ENCODE measurements around the gene GIPR. TPM values are rescaled to one million over a fixed set of nuclear protein-coding genes. Genes with fewer than 3 reads are reported as not detected.
A peak's percentile ranks its signal among the peaks of the same experiment; 100 is the strongest.

Gene GIPR
- total RNA-seq, 4 donors from 2014 or later = 0.45 to 1.5 (median 1.2) TPM

- intact Hi-C loops (cut with DNase I) = no loop called here
- Histone ChIP-seq H3K27ac (no peak overlapping the region), H3K9me3 (no peaks in the 10 kb centered on the region), H3K36me3 (no peaks in the 10 kb centered on the region), H3K4me1 (peaks cover 6 to 21% of the 10 kb centered on the region in 2 donors), H3K27me3 (peaks cover 19% of the 10 kb centered on the region), H3K4me3 (replicated peaks in 1 of 3) (no peak overlapping the region)
- TF ChIP-seq POLR2A (IDR thresholded peaks at IDR 0.05) = no peak
- DNase-seq = peak; percentile 20 to 21
- 14 to 19% methylated on average over 28 to 37 of the region's 42 CpGs for WGBS, 2 donors
Measured at GRCh38 chr19:45670670-45671453, 2.8 kb downstream of the GIPR start.

GRCh38 chr19:45674946-45675345, 6.9 kb downstream of the GIPR start:
- no peak for DNase-seq
- Histone ChIP-seq H3K4me1 (peaks cover 7 to 17% of the 10 kb centered on the region in 2 donors), H3K27me3 (peaks cover 7% of the 10 kb centered on the region), H3K9me3 (no peaks in the 10 kb centered on the region), H3K27ac (no peak overlapping the region), H3K36me3 (no peaks in the 10 kb centered on the region), H3K4me3 (replicated peaks in 1 of 3) (no peak overlapping the region)
- intact Hi-C loops (cut with DNase I) = no loop called here
- 63 to 64% methylated on average over 7 of the region's 7 CpGs for WGBS, 2 donors
- TF ChIP-seq CTCF (IDR thresholded peaks at IDR 0.05) (no peak), POLR2A (IDR thresholded peaks at IDR 0.05) (no peak)

- intact Hi-C loops (cut with DNase I) = no loop called here
- WGBS, 2 donors = 11 to 13% methylated on average over 8 to 22 of the region's 28 CpGs
- H3K4me1 ChIP-seq = peaks cover 7 to 23% of the 10 kb centered on the region in 2 donors
- no peak for TF ChIP-seq CTCF (IDR thresholded peaks at IDR 0.05)
- no peak for TF ChIP-seq POLR2A (IDR thresholded peaks at IDR 0.05)
- H3K9me3 ChIP-seq = no peaks in the 10 kb centered on the region
- H3K27ac ChIP-seq = no peak overlapping the region
- H3K4me3 ChIP-seq (replicated peaks in 1 of 3) = peak overlapping the region in 1 of 3 donors; percentile 25
- H3K36me3 ChIP-seq = no peaks in the 10 kb centered on the region
- H3K27me3 ChIP-seq = no peaks in the 10 kb centered on the region
- DNase-seq = peak; percentile 16 to 23
Measured at GRCh38 chr19:45676851-45677263, 8.8 kb downstream of the GIPR start.

GRCh38 chr19:45677351-45678230, 9.6 kb downstream of the GIPR start:
- Histone ChIP-seq H3K4me3 (replicated peaks in 1 of 3) (peak overlapping the region in 1 of 3 donors; percentile 25), H3K4me1 (peaks cover 7 to 25% of the 10 kb centered on the region in 2 donors), H3K36me3 (no peaks in the 10 kb centered on the region), H3K27me3 (no peaks in the 10 kb centered on the region), H3K27ac (no peak overlapping the region), H3K9me3 (no peaks in the 10 kb centered on the region)
- TF ChIP-seq POLR2A (IDR thresholded peaks at IDR 0.05) = no peak
- no peak for TF ChIP-seq CTCF (IDR thresholded peaks at IDR 0.05)
- DNase-seq = peak; percentile 64 to 84
- intact Hi-C loops (cut with DNase I) = no loop called here
- 5 to 7% methylated on average over 36 to 44 of the region's 49 CpGs for WGBS, 2 donors

- TF ChIP-seq POLR2A (IDR thresholded peaks at IDR 0.05) (peak in 1 of 2 donors; percentile 54), CTCF (IDR thresholded peaks at IDR 0.05) (peak; percentile 76 to 97 (median 94))
- Histone ChIP-seq H3K27me3 (no peaks in the 10 kb centered on the region), H3K4me1 (peaks cover 7 to 25% of the 10 kb centered on the region in 2 donors), H3K9me3 (no peaks in the 10 kb centered on the region), H3K27ac (peak overlapping the region; percentile 64 to 84 (median 67)), H3K4me3 (replicated peaks in 1 of 3) (peak overlapping the region in 1 of 3 donors; percentile 28), H3K36me3 (peaks cover 0 to 12% of the 10 kb centered on the region in 2 donors)
- peak; percentile 86 to 88 for DNase-seq
- intact Hi-C loops (cut with DNase I) = loop anchor here (10.0 kb wide), 1 partner anchor 157 kb away; no protein-coding TSS in a partner anchor
- 5 to 9% methylated on average over 19 to 25 of the region's 51 CpGs for WGBS, 2 donors
Measured at GRCh38 chr19:45681391-45682015, 13.5 kb downstream of the GIPR start.

All from thyroid gland (tissue), 4 donors.